ENCODE data around the gene ATP8B1. TPM values are rescaled to one million over a fixed set of nuclear protein-coding genes. Genes with fewer than 3 reads are reported as not detected.

ATP8B1 gene
- total and polyA plus RNA-seq, 2 experiments from 2014 or later = 1.7 to 3.0 TPM

DNA sequence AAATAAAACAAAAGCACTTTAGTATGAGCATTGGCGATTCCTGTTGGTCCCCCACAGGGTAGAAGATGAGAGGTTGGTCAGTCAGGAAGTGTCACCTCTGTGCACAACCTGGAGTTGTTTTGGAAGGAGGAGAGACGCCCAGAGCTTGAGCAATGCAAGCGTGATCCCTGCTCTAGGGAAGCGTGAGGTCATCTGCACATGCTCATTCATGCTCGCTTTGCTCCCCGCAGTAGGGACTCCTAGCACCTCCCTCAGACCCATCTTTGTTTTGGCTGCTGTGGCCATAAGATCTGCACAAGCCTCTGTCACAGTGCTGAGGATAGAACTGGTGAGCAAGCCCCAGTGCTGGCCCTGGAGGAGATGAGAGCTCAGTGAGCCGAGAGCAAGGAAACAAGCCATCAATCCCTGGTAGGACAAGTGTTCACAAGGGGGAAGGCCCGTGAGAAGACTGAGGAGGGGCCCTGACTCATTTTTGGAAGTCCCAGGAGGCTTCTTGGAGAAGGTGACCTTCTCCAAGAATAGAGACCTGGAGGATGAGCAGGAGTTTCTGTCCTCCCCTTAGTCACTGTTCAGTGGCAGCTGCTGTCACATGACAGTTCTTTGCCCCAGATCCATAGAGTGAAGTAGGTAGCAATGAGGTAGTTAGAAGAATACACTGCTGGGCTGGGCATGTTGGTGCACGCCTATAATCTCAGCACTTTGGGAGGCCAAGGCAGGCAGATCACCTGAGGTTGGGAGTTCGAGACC lies 13.3 kb upstream of the ATP8B1 start:
- Histone ChIP-seq H3F3A (replicated peaks; ENCODE audit: low read depth) (no peaks in the 10 kb centered on the region), H3K4me2 (no peak overlapping the region), H3K4me1 (ENCODE audit: insufficient read depth) (no peaks in the 10 kb centered on the region), H3K4me3 (no peak overlapping the region), H3K79me2 (replicated peaks; ENCODE audit: insufficient read depth) (no peaks in the 10 kb centered on the region), H3K27ac (ENCODE audit: low read depth) (no peak overlapping the region), H3K36me3 (ENCODE audit: insufficient read depth) (no peaks in the 10 kb centered on the region), H2AFZ (peak overlapping the region; percentile 72), H3K9me2 (ENCODE audit: insufficient read depth) (no peaks in the 10 kb centered on the region), H3K27me3 (ENCODE audit: insufficient read depth) (no peaks in the 10 kb centered on the region), H4K20me1 (replicated peaks; ENCODE audit: insufficient read depth) (no peaks in the 10 kb centered on the region)
- Mint-ChIP-seq H3K9me3 (peaks cover 11% of the 10 kb centered on the region), H3K27ac (no peak overlapping the region), H3K4me1 (peaks cover 6% of the 10 kb centered on the region; the same call in 2 of the 3 replicates), H3K36me3 (ENCODE audit: low read depth) (no peaks in the 10 kb centered on the region), H3K4me3 (no peak overlapping the region), H3K27me3 (ENCODE audit: insufficient read depth, low read depth, poor library complexity) (peaks cover 4% of the 10 kb centered on the region)
- no peak for DNase-seq (ENCODE audit: low spot score)
- no peak for ATAC-seq
- no peak for TF ChIP-seq ZNF114 (CRISPR knock-in tag; IDR thresholded peaks at IDR 0.05)
- TF ChIP-seq ZNF331 (CRISPR knock-in tag; IDR thresholded peaks at IDR 0.05; ENCODE audit: low read depth) = no peak
- TF ChIP-seq EZH2 (IDR thresholded peaks at IDR 0.05; ENCODE audit: low read depth, unreplicated experiment) = no peak

GRCh38 chr18:57814555-57814954 lies 11.4 kb upstream of the ATP8B1 start:
- Mint-ChIP-seq H3K9me3 (peaks cover 11% of the 10 kb centered on the region), H3K4me3 (no peak overlapping the region), H3K4me1 (no peaks in the 10 kb centered on the region; the same call in 2 of the 3 replicates), H3K27ac (no peak overlapping the region), H3K27me3 (ENCODE audit: insufficient read depth, low read depth, poor library complexity) (peaks cover 4% of the 10 kb centered on the region), H3K36me3 (ENCODE audit: low read depth) (no peaks in the 10 kb centered on the region)
- H3F3A ChIP-seq (replicated peaks; ENCODE audit: low read depth) = no peaks in the 10 kb centered on the region
- no peaks in the 10 kb centered on the region for H3K4me1 ChIP-seq (ENCODE audit: insufficient read depth)
- ATAC-seq (no peak), DNase-seq (ENCODE audit: low spot score) (no peak)
- H3K27me3 ChIP-seq (ENCODE audit: insufficient read depth) = no peaks in the 10 kb centered on the region
- no peak overlapping the region for H3K27ac ChIP-seq (ENCODE audit: low read depth)
- H3K79me2 ChIP-seq (replicated peaks; ENCODE audit: insufficient read depth) = no peaks in the 10 kb centered on the region
- no peak overlapping the region for H3K4me3 ChIP-seq
- H4K20me1 ChIP-seq (replicated peaks; ENCODE audit: insufficient read depth) = no peaks in the 10 kb centered on the region
- H3K4me2 ChIP-seq = no peak overlapping the region
- no peaks in the 10 kb centered on the region for H3K36me3 ChIP-seq (ENCODE audit: insufficient read depth)
- no peak overlapping the region for H2AFZ ChIP-seq
- H3K9me2 ChIP-seq (ENCODE audit: insufficient read depth) = no peaks in the 10 kb centered on the region
- TF ChIP-seq NANOG (IDR thresholded peaks at IDR 0.05; ENCODE audit: borderline replicate concordance) (no peak), EZH2phosphoT487 (IDR thresholded peaks at IDR 0.05; ENCODE audit: unreplicated experiment) (no peak), STAT1 (IDR thresholded peaks at IDR 0.05; ENCODE audit: unreplicated experiment) (no peak), CREB1 (CRISPR knock-in tag; IDR thresholded peaks at IDR 0.05; ENCODE audit: low read depth) (no peak), ZNF331 (CRISPR knock-in tag; IDR thresholded peaks at IDR 0.05; ENCODE audit: low read depth) (no peak), ZNF462 (CRISPR knock-in tag; IDR thresholded peaks at IDR 0.05) (no peak), ZNF114 (CRISPR knock-in tag; IDR thresholded peaks at IDR 0.05) (no peak)
- TF ChIP-seq, protein P1, sequence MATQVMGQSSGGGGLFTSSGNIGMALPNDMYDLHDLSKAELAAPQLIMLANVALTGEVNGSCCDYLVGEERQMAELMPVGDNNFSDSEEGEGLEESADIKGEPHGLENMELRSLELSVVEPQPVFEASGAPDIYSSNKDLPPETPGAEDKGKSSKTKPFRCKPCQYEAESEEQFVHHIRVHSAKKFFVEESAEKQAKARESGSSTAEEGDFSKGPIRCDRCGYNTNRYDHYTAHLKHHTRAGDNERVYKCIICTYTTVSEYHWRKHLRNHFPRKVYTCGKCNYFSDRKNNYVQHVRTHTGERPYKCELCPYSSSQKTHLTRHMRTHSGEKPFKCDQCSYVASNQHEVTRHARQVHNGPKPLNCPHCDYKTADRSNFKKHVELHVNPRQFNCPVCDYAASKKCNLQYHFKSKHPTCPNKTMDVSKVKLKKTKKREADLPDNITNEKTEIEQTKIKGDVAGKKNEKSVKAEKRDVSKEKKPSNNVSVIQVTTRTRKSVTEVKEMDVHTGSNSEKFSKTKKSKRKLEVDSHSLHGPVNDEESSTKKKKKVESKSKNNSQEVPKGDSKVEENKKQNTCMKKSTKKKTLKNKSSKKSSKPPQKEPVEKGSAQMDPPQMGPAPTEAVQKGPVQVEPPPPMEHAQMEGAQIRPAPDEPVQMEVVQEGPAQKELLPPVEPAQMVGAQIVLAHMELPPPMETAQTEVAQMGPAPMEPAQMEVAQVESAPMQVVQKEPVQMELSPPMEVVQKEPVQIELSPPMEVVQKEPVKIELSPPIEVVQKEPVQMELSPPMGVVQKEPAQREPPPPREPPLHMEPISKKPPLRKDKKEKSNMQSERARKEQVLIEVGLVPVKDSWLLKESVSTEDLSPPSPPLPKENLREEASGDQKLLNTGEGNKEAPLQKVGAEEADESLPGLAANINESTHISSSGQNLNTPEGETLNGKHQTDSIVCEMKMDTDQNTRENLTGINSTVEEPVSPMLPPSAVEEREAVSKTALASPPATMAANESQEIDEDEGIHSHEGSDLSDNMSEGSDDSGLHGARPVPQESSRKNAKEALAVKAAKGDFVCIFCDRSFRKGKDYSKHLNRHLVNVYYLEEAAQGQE (IDR thresholded peaks at IDR 0.05; ENCODE audit: unreplicated experiment) = no peak
